Erythroblast (primary cell): ENCODE measurements around the gene PTPRT.

ENCODE experiments used
- GATA1 ChIP-seq: IDR thresholded peaks from 2 replicates; pipeline ENCODE4 v1.6.1; 2011; ENCODE audit warnings: low read depth, mild to moderate bottlenecking, control low read depth, low read length, moderate library complexity
- POLR2A ChIP-seq: IDR thresholded peaks from 2 replicates; pipeline ENCODE4 v1.6.1; 2011; ENCODE audit warnings: mild to moderate bottlenecking, low read length

- TF ChIP-seq POLR2A (no peak), GATA1 (no peak)
These were observed 157.2 kb downstream of the PTPRT start for GRCh38 chr20:43032459-43032858.
